Tibial nerve (tissue), 4 donors: ENCODE data around the gene COMMD4. TPM values are rescaled to one million over a fixed set of nuclear protein-coding genes. Genes with fewer than 3 reads are reported as not detected.

Experiments
- small RNA-seq: library from RNA; depleted of rRNA; stranded (forward); fragments of <200 nt; gene quantifications from one replicate; pipeline ENCODE3, GENCODE V24; 2016
- total RNA-seq, 4 donors: library from RNA; depleted of rRNA; stranded (reverse); fragments of >200 nt; gene quantifications; one replicate each; pipeline ENCODE4 v1.1.0, GENCODE V29; 2016

The COMMD4 gene
- total RNA-seq, 4 donors from 2014 or later: 57.1 to 88.5 (median 66.2) TPM

Small RNA genes within 50 kb of the gene (small RNA-seq; reads per million reads assigned to genes)
- gene RN7SL327P: not detected

Other genes with a start within 250 kb of the COMMD4 start
- gene C15orf39, start 134.2 kb upstream of the COMMD4 start, total RNA-seq: 10 to 100 TPM; 13.8 to 20.1 (median 17.2) TPM
- 1 to 10 TPM in 1 of 4 donors, under 1 TPM in 1, not detected in 2; 0.63 to 1.5 TPM for gene GOLGA6C, start 77.7 kb upstream of the COMMD4 start, total RNA-seq
- not detected for gene GOLGA6D, start 53.2 kb upstream of the COMMD4 start, total RNA-seq
- gene NEIL1, start 11.0 kb downstream of the COMMD4 start, total RNA-seq: 100 to 1,000 TPM in 1 of 4 donors, 10 to 100 TPM in 3; 45.8 to 101 (median 53.6) TPM
- gene MAN2C1, start 32.5 kb downstream of the COMMD4 start, total RNA-seq: 100 to 1,000 TPM; 319 to 781 (median 366) TPM
- gene SIN3A, start 115.6 kb downstream of the COMMD4 start, total RNA-seq: 10 to 100 TPM; 40.2 to 59.4 (median 43.1) TPM
- 10 to 100 TPM; 24.3 to 45.0 (median 32.0) TPM for gene PTPN9, start 243.3 kb downstream of the COMMD4 start, total RNA-seq